ENCODE results near the gene MGAT5.

MGAT5 gene

DNA sequence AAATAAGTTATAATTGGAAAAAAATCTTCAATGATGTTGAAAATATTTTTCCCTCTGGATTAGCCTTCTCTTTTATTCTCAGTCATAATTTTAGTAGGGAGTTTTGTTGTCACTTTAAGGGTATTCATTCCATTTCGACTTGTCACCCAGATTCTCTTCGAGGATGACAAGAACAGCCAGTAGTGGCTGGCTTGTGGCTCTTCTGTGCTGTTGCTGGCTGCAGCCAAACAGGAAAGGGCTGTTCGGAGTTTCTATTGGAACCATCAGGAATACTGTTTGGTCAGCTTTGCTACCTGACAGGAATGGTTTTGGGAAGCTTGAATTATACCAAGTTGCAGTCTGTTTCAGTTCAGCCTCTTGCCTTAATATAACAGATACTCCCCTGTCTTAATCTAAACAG lies 41.6 kb downstream of the MGAT5 start:
- no peak overlapping the region for H2AFZ ChIP-seq
- H3K9ac ChIP-seq = no peak overlapping the region
- peaks cover 2% of the 10 kb centered on the region for H3K79me2 ChIP-seq
- no peaks in the 10 kb centered on the region for H3K4me1 ChIP-seq
- TF ChIP-seq, protein P1, sequence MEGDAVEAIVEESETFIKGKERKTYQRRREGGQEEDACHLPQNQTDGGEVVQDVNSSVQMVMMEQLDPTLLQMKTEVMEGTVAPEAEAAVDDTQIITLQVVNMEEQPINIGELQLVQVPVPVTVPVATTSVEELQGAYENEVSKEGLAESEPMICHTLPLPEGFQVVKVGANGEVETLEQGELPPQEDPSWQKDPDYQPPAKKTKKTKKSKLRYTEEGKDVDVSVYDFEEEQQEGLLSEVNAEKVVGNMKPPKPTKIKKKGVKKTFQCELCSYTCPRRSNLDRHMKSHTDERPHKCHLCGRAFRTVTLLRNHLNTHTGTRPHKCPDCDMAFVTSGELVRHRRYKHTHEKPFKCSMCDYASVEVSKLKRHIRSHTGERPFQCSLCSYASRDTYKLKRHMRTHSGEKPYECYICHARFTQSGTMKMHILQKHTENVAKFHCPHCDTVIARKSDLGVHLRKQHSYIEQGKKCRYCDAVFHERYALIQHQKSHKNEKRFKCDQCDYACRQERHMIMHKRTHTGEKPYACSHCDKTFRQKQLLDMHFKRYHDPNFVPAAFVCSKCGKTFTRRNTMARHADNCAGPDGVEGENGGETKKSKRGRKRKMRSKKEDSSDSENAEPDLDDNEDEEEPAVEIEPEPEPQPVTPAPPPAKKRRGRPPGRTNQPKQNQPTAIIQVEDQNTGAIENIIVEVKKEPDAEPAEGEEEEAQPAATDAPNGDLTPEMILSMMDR (IDR thresholded peaks at IDR 0.05) = no peak
- no peak overlapping the region for H3K4me2 ChIP-seq (ENCODE audit: low read length)
- H3K27me3 ChIP-seq (ENCODE audit: control insufficient read depth, insufficient read depth, low read length) = no peaks in the 10 kb centered on the region
- no peak overlapping the region for H3K4me3 ChIP-seq (ENCODE audit: low read depth, low read length)
- no peak overlapping the region for H3K27ac ChIP-seq
- H3K9me3 ChIP-seq (ENCODE audit: control insufficient read depth, low read length) = no peaks in the 10 kb centered on the region
- H3K36me3 ChIP-seq (ENCODE audit: control insufficient read depth, insufficient read depth, low read length) = no peaks in the 10 kb centered on the region

DNA sequence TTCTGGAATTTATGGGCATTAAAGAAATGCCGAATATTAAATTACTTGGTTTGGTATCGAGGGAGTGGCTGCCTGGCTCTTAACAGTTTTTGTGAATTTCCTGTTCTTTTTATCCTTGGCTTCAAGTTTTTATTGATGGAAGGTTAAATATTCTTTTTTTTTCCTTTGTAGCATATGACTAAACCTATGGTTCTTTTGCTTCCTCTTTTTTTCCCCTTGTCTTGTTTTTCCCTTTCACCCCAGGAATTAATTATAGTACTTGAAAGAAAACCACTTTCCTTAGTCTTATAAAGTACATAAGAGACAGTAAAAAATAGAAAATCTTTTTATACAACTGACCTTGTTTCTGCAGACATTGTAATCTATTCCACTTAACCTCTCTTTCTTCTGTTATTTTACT lies 42.4 kb downstream of the MGAT5 start:
- H3K27ac ChIP-seq = no peak overlapping the region
- no peak overlapping the region for H2AFZ ChIP-seq
- TF ChIP-seq, protein P1 (IDR thresholded peaks at IDR 0.05) = no peak
- no peak overlapping the region for H3K4me3 ChIP-seq (ENCODE audit: low read depth, low read length)
- H3K9ac ChIP-seq = no peak overlapping the region
- H3K4me1 ChIP-seq = no peaks in the 10 kb centered on the region
- no peaks in the 10 kb centered on the region for H3K36me3 ChIP-seq (ENCODE audit: control insufficient read depth, insufficient read depth, low read length)
- H3K9me3 ChIP-seq (ENCODE audit: control insufficient read depth, low read length) = no peaks in the 10 kb centered on the region
- H3K79me2 ChIP-seq = no peaks in the 10 kb centered on the region
- no peak overlapping the region for H3K4me2 ChIP-seq (ENCODE audit: low read length)
- H3K27me3 ChIP-seq (ENCODE audit: control insufficient read depth, insufficient read depth, low read length) = no peaks in the 10 kb centered on the region

DNA sequence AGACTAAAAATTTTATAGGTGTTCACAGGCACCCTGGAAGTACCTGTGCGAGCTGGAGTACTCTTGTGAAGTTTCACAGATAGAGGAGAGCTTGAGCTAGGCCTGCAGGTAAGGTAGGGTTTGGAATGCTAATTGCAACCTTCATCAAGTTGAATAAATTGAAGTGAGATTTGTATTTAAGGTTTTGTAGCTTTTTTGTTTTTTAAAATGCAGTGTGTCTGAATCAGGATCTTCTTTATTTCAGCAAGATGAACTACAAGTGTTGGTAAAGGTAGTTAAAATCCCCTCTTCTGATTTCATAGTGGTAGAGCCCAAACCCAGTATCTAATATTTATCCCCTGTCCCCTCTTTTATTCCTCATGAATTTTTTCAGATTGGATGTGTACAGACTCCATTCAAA lies 45.5 kb downstream of the MGAT5 start:
- H3K4me1 ChIP-seq = peaks cover 2% of the 10 kb centered on the region

DNA sequence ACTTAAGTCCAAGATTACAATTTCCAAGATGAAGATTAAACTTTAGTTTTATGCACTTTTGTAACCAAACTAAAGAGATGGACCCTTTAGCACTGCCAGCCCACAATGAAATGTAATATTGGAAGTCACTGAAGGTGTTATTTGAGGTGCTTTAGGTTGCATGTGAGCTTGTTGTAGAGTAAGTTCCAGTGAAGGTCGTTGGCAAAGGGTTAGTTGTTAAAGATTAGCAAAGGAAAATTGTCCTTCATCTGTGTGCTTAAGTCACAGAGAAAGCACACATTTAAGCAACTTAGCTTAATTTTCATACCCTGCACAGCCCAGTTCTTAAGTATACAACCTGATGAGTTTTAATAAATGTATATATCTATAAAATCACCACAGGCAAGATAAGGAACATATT lies 46.7 kb downstream of the MGAT5 start:
- Histone ChIP-seq H3K4me3 (ENCODE audit: low read depth, low read length) (no peak overlapping the region), H3K79me2 (no peaks in the 10 kb centered on the region), H3K4me2 (ENCODE audit: low read length) (no peak overlapping the region), H3K36me3 (ENCODE audit: control insufficient read depth, insufficient read depth, low read length) (no peaks in the 10 kb centered on the region), H3K4me1 (peaks cover 11% of the 10 kb centered on the region), H3K27me3 (ENCODE audit: control insufficient read depth, insufficient read depth, low read length) (no peaks in the 10 kb centered on the region), H3K9me3 (ENCODE audit: control insufficient read depth, low read length) (no peaks in the 10 kb centered on the region), H3K9ac (no peak overlapping the region), H3K27ac (no peak overlapping the region), H2AFZ (no peak overlapping the region)
- TF ChIP-seq, protein P1 (IDR thresholded peaks at IDR 0.05) = no peak

More for the DNA sequence above, 45.5 kb downstream of the MGAT5 start:
- Histone ChIP-seq H3K9ac (no peak overlapping the region), H3K27me3 (ENCODE audit: control insufficient read depth, insufficient read depth, low read length) (no peaks in the 10 kb centered on the region), H2AFZ (no peak overlapping the region), H3K4me2 (ENCODE audit: low read length) (no peak overlapping the region), H3K36me3 (ENCODE audit: control insufficient read depth, insufficient read depth, low read length) (no peaks in the 10 kb centered on the region), H3K4me3 (ENCODE audit: low read depth, low read length) (no peak overlapping the region), H3K79me2 (no peaks in the 10 kb centered on the region), H3K27ac (no peak overlapping the region), H3K9me3 (ENCODE audit: control insufficient read depth, low read length) (no peaks in the 10 kb centered on the region)
- TF ChIP-seq, protein P1 (IDR thresholded peaks at IDR 0.05) = no peak

DNA sequence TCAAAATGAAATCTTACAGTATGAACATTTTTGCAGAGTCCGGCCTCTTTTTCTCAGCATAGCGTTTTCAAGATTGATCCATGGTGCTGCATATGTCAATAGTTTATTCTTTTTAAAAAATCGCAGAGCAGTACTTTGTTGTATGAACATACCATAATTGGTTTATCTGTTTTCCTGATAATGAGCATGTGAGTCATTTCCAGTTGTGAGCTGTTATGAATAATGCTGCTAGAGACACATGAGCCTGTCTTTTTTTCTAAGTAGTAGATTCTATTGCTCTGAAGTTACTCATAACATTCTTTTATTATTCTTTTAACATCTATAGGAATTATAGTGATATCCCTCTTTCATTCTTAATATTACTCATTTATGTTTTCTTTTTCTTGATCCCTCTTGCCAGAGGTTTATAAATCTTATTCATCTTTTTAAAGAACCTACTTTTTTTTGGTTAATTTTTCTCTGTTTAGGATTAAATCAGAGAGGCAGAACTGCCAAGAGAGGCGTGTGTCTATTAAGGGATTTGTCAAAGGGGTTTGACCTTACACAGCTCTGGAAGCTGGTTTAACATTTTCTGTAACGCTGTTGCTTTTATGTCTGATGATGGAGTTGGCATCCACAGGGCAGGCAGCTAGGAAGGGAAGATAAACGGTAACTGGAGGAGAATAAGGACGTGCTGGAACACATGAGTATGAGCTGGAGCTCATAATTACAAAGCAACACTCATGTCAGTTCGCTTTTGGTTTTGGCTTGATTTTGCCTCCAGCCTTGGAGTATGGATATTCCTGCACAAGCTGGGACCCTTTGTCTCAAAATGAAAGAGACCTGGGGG lies 47.4 kb downstream of the MGAT5 start:
- peaks cover 12% of the 10 kb centered on the region for H3K4me1 ChIP-seq
- no peaks in the 10 kb centered on the region for H3K79me2 ChIP-seq
- no peak overlapping the region for H3K4me3 ChIP-seq (ENCODE audit: low read depth, low read length)
- no peaks in the 10 kb centered on the region for H3K36me3 ChIP-seq (ENCODE audit: control insufficient read depth, insufficient read depth, low read length)
- no peaks in the 10 kb centered on the region for H3K27me3 ChIP-seq (ENCODE audit: control insufficient read depth, insufficient read depth, low read length)
- H3K9ac ChIP-seq = no peak overlapping the region
- no peaks in the 10 kb centered on the region for H3K9me3 ChIP-seq (ENCODE audit: control insufficient read depth, low read length)
- H3K4me2 ChIP-seq (ENCODE audit: low read length) = no peak overlapping the region
- H3K27ac ChIP-seq = no peak overlapping the region
- TF ChIP-seq, protein P1 (IDR thresholded peaks at IDR 0.05) = no peak
- H2AFZ ChIP-seq = no peak overlapping the region

Data from parathyroid adenoma (tissue), 2 donors.